ENCODE results near the gene PTPRE. TPM values are rescaled to one million over a fixed set of nuclear protein-coding genes. Genes with fewer than 3 reads are reported as not detected.
A peak's percentile ranks its signal among the peaks of the same experiment; 100 is the strongest.

The PTPRE gene
- total RNA-seq, 3 donors from 2014 or later (not counting 1 experiment from before 2014, with no cell fraction given), result 274 to 280 (median 275) TPM

DNA sequence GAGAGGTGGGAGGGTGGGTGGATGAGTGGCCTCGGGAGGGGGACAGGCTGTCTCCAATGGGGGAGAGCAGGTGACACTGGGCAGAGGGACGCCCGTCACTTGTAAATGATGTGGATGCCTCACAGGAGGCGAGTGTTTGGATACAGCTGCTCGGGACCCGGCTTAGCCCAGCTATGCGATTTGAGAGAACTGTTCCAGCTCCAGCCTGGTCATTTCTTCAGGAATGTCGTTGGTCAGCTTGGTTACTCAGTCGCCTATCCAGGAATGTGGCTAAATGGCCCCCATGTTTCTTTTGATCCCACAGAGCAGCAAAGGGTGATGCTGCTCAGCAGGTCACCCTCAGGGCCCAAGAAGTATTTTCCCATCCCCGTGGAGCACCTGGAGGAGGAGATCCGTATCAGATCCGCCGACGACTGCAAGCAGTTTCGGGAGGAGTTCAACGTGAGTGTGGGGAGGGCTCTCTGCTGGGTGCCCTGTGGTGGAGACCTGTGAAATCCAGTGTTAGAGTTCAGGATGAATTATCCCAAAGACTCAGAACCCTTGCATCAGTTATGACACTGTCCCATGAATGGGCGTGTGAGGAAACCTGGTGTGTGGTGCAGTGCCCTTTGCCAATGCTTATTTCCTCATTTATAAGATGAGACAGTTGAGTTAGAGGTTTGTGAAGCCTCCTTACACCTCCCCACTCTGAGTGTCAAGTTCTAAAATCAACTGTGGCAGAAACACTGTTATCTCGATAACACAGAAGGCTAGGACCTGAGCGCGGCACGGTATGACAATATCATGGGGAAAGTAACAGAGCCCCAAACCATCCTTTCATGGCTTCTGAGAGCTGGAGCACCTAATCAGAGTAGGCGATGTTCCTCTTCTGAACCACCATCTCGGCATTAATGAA, 142.6 kb downstream of the PTPRE start:
- DNase-seq, result no peak
- TF ChIP-seq CTCF (IDR thresholded peaks at IDR 0.05), result no peak
- peak overlapping the region; percentile 96 for H3K4me3 Mint-ChIP-seq
- Histone ChIP-seq H3K36me3 (ENCODE audit: control insufficient read depth, insufficient read depth, low read length) (peaks cover 40% of the 10 kb centered on the region), H3K27ac (ENCODE audit: low read length) (peak overlapping the region; percentile 96), H3K4me3 (ENCODE audit: low read length) (peak overlapping the region; percentile 61), H3K27me3 (ENCODE audit: control insufficient read depth, insufficient read depth, low read length) (no peaks in the 10 kb centered on the region), H3K4me1 (ENCODE audit: control insufficient read depth, insufficient read depth, low read length) (peaks cover 91% of the 10 kb centered on the region), H3K9me3 (ENCODE audit: control insufficient read depth, insufficient read depth, low read length) (no peaks in the 10 kb centered on the region)
- peaks cover 9% of the 10 kb centered on the region for H3K36me3 Mint-ChIP-seq
- intact Hi-C loops (cut with micrococcal nuclease), result no loop called here
- peak in 1 of 3 donors; percentile 3 for ATAC-seq
- H3K4me1 Mint-ChIP-seq, result peaks cover 66 to 85% of the 10 kb centered on the region in 2 donors
- no peaks in the 10 kb centered on the region for H3K9me3 Mint-ChIP-seq
- H3K27me3 Mint-ChIP-seq (ENCODE audit: low read depth in 2 of 2), result no peaks in the 10 kb centered on the region
- 73% methylated on average over 22 of the region's 23 CpGs for WGBS (ENCODE audit: insufficient coverage)
- peak overlapping the region; percentile 97 to 99 for H3K27ac Mint-ChIP-seq

GRCh38 chr10:128050121-128050516, 143.2 kb downstream of the PTPRE start:
- Histone ChIP-seq H3K4me1 (ENCODE audit: control insufficient read depth, insufficient read depth, low read length) (peaks cover 93% of the 10 kb centered on the region), H3K36me3 (ENCODE audit: control insufficient read depth, insufficient read depth, low read length) (peaks cover 46% of the 10 kb centered on the region), H3K27me3 (ENCODE audit: control insufficient read depth, insufficient read depth, low read length) (no peaks in the 10 kb centered on the region), H3K4me3 (ENCODE audit: low read length) (no peak overlapping the region), H3K9me3 (ENCODE audit: control insufficient read depth, insufficient read depth, low read length) (no peaks in the 10 kb centered on the region), H3K27ac (ENCODE audit: low read length) (peak overlapping the region; percentile 96)
- 72% methylated on average over 1 of the region's 1 CpG for WGBS (ENCODE audit: insufficient coverage)
- no peak for TF ChIP-seq CTCF (IDR thresholded peaks at IDR 0.05)
- peaks cover 9% of the 10 kb centered on the region for H3K36me3 Mint-ChIP-seq
- intact Hi-C loops (cut with micrococcal nuclease), result no loop called here
- H3K4me1 Mint-ChIP-seq, result peaks cover 71 to 85% of the 10 kb centered on the region in 2 donors
- no peaks in the 10 kb centered on the region for H3K9me3 Mint-ChIP-seq
- peak overlapping the region; percentile 97 to 99 for H3K27ac Mint-ChIP-seq
- DNase-seq (no peak), ATAC-seq (no peak)
- peak overlapping the region; percentile 96 for H3K4me3 Mint-ChIP-seq
- H3K27me3 Mint-ChIP-seq (ENCODE audit: low read depth in 2 of 2), result no peaks in the 10 kb centered on the region

- Mint-ChIP-seq H3K36me3 (peaks cover 9% of the 10 kb centered on the region), H3K27ac (peak overlapping the region; percentile 97 to 99), H3K9me3 (no peaks in the 10 kb centered on the region), H3K27me3 (ENCODE audit: low read depth in 2 of 2) (no peaks in the 10 kb centered on the region), H3K4me1 (peaks cover 79 to 85% of the 10 kb centered on the region in 2 donors), H3K4me3 (peak overlapping the region; percentile 96)
- TF ChIP-seq CTCF (IDR thresholded peaks at IDR 0.05), result no peak
- Histone ChIP-seq H3K4me3 (ENCODE audit: low read length) (no peak overlapping the region), H3K27ac (ENCODE audit: low read length) (peak overlapping the region; percentile 96), H3K36me3 (ENCODE audit: control insufficient read depth, insufficient read depth, low read length) (peaks cover 55% of the 10 kb centered on the region), H3K4me1 (ENCODE audit: control insufficient read depth, insufficient read depth, low read length) (peaks cover 90% of the 10 kb centered on the region), H3K9me3 (ENCODE audit: control insufficient read depth, insufficient read depth, low read length) (no peaks in the 10 kb centered on the region), H3K27me3 (ENCODE audit: control insufficient read depth, insufficient read depth, low read length) (no peaks in the 10 kb centered on the region)
- intact Hi-C loops (cut with micrococcal nuclease), result no loop called here
- ATAC-seq (no peak), DNase-seq (no peak)
These were observed 144.0 kb downstream of the PTPRE start for GRCh38 chr10:128050936-128051335.
